HG03354 (cell line): ENCODE measurements around the gene RASSF3.

ENCODE experiments used
- ATAC-seq: cut with Tn5 transposase; IDR thresholded peaks from one replicate; pipeline ENCODE4 v1.9.1; 2021; ENCODE audit warnings: mild to moderate bottlenecking; ENCODE audit not compliant: unreplicated experiment, poor library complexity, severe bottlenecking

RASSF3 gene

DNA sequence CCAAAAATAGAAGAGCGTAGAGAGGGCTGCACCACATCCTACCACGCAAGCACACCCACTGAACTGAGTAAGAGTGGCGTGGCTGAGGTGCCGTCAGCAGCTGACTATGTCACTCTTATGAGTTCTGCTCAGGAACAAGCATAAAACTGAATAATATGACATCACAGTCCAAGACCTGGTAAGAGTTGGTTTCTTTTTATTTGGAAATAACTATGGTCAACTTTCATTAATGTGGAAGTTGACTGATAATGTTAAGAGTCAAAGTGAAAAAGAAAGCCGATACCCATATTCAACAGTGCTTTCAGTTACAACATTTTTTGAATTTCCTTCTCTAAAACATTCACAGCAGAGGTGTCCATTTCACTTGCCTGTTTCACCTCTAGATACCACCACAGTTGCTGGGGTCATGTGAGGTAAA lies 104.3 kb downstream of the RASSF3 start:
- ATAC-seq, result peak; percentile 80

- ATAC-seq, result no peak
Measured at GRCh38 chr12:64716371-64716770, 106.1 kb downstream of the RASSF3 start.

- ATAC-seq, result no peak
Measured at GRCh38 chr12:64716839-64717455, 106.7 kb downstream of the RASSF3 start.

DNA sequence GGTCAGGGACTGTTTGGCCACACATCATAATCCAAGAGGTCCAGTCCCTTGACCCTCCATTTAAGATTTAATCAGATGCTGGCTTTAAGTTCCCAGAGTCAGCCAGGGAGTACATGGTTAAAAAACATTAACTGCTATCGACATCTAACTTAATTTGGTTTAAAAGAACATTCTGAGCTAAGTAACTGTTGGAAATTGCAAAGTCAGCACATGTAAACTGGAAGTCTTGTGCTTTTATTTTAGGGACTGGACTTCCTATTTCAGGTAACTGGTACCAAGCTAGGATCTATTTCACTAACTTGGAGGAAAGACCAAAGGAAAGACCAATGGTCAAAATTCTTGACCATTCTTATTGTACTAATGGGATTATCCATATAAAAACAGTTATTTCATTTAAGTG lies 108.4 kb downstream of the RASSF3 start:
- ATAC-seq, result no peak

GRCh38 chr12:64720884-64721283 lies 110.6 kb downstream of the RASSF3 start:
- ATAC-seq, result no peak

DNA sequence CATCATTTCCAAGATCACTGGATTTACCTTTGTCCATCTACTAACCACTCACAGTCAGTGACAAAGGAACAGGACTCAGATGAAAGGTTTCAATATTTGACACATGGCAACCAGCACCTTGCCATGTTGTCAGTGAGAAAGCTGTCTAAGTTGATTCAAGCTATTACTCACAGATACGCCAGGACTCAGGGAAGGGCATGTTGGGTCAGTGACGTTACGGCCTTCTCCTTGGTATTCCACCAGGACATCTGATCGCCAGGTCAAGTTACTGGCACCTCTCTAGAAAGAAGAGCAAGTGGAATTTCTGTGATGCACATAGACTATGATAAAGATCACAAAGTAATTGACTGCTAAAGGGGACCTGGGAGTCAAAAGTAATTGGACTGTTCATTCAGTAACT lies 112.5 kb downstream of the RASSF3 start:
- no peak for ATAC-seq

GRCh38 chr12:64723630-64724029 lies 113.3 kb downstream of the RASSF3 start:
- no peak for ATAC-seq

DNA sequence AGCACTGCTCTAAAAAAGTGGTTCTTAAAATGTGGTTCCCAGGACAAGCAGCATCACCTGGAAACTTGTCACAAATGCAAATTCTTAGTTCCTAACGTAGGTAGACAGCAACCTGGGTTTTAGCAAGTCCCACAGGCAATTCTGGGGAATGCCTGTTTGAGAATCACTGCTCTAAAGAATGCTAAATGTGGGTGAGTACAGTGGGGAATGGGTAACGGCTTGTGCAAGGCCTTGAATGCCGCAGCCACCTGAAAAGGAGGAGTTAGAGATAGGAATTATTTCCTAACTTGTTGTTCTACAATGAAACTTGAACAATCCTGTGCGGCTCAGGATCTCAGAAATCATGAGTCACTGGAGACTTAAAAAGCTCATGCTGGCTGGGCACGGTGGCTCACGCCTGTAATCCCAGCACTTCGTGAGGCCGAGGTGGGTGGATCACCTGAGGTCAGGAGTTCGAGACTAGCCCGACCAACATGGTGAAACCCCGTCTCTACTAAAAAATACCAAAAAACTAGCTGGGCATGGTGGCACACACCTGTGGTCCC lies 114.0 kb downstream of the RASSF3 start:
- no peak for ATAC-seq

- no peak for ATAC-seq
Measured at GRCh38 chr12:64729909-64730587, 119.8 kb downstream of the RASSF3 start.

DNA sequence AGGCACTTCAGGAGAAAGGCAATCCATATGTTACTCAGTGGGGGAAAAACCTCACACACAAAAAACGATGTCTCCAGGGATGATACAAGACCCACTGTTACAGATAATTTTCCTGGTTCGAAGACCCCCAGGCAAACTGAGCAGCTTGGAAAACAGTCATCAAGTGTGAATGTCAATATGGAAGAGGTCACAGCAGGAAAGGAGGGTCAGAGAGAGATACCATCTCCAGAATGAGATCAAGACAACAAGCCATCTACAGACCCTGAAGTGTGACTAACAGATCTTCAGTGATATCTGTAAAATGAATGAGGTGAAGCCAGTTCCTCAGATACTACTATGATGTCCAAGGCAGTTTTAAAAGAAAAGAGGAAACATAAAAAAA lies 120.3 kb downstream of the RASSF3 start:
- ATAC-seq, result no peak

GRCh38 chr12:64731683-64732082 lies 121.4 kb downstream of the RASSF3 start:
- no peak for ATAC-seq

DNA sequence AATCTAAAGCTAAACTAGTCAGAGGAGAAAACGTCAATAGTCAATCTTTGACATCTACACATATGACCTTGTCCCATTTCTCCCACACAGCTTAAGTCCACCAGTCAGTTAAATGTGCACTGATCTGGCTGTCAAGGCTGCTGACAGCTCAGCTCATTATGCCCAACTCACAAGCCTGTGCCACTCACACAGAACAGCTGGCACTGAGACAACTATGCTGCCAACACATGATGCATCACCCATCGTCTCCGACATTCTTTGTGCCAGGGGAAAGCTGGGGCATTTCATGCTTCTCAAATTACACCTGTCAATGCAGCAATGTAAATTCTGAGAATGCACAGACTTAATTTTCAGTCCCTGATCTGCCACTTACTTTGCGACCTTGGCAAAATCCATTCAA lies 123.6 kb downstream of the RASSF3 start:
- no peak for ATAC-seq

DNA sequence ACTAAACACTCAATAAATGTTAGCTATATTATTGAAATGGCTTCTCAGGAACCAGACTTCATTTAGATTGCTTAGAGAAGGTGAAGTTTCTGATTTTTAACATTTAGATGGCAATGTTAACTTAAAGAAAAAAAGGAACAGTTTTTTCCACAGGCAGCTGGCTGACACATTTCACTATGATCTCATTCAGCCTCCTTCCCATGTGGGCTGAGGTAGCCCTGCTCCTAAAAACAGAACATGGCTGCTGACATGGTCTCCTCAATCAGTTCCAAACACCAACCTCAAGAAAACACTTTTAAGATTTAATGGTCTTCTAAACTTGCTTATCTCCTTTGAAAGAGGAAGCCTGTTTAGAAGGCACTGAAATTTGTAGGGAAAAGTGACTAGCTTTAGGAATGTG lies 125.1 kb downstream of the RASSF3 start:
- ATAC-seq, result no peak

DNA sequence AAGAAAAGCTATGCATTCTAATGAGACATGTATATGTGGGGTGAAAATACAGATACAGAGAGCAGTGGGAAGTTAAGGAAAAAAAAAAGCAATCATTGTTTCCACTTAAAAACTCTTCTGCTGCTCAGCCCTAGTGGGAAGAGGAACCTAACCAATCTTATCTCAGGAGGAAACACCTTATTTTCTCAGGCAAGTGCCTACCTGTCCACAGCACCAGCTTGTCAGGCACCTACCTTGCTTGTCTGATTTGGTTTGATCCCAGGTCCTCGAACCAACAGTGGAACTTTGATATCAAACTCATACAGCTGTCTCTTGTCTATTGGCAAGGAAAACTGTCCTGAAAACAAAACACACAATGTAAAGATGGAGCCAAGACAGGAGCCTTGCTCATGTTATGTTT lies 126.5 kb downstream of the RASSF3 start:
- no peak for ATAC-seq

DNA sequence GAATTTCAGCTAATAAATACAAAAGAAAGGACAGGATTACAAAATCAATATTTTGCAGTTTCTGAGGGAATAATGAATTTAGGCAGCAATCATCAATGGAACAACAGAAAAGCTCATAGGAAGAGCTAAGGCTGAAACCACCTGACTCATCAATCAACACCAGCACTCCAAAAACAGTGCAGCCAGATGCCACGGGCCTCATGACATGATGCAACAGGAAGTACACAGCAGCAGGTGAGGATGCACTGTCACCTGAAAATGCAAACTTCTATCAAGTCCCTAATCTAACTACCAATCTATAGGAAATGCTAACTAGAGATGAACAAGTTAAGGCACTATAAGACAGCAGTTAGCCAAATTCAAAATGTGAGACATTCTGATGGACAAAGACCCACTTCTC lies 127.2 kb downstream of the RASSF3 start:
- no peak for ATAC-seq

GRCh38 chr12:64739778-64740177 lies 129.5 kb downstream of the RASSF3 start:
- ATAC-seq, result no peak

DNA sequence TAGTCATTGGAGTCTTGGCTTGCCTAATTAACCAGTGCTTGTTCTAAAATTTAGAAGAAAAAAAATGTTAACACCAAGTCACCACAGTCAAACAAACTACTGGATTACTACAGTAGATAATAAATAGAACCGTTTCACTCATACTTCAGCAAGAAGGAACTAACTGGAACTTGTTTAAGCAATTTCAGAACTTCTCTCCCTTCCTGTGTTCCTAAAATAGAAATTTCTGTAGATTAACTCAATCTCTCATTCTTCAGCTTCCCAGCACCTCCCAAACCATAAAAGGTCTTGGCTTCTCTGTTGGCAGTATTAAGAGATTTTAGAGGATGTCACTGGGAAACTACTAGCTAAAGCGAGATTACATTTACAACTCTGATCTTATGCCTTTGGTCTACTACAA lies 130.4 kb downstream of the RASSF3 start:
- ATAC-seq, result no peak

- ATAC-seq, result no peak
Measured at GRCh38 chr12:64742416-64742815, 132.1 kb downstream of the RASSF3 start.

DNA sequence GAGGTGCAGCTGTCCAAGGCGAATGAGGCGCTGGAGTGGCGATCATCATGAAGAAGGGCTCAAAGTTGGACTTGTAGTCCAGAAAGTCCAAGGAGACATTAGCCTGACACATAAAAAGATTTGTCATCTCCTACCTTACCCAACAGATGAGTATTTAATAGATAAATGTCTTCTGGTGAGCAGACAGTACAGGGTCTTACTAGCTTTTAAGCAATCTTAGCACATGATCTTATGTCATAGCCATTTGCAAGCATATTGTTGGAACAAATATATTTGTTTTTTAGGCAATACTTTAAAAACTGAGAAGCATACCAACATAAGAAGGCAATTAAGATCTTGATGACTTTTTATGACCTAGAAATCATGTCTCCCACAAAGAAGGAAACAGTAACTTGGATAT lies 132.9 kb downstream of the RASSF3 start:
- ATAC-seq, result no peak

- ATAC-seq, result no peak
Measured at GRCh38 chr12:64744422-64745258, 134.3 kb downstream of the RASSF3 start.
